ENCODE results near the gene CRIM1.
A peak's percentile ranks its signal among the peaks of the same experiment; 100 is the strongest.

CRIM1 gene

DNA sequence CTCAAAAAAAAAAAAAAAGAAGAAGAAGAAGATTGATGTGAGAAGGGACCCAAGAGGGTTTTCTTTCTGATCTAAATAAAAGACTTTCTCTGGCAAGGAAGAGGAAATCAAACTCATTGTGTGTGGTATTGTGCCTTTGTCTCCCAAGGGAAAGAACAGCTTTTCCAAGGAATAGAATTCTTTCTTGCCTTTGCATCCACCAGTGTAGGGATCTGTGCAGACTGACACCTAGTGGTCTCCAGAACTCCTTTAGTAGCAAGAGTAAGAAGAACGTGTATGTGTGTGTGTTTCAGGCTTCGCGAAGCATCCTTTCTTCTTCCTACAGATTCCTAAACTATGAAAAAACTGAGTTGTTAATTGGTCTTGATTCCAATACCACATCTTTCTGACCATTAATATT, 33.5 kb upstream of the CRIM1 start:
- no peaks in the 10 kb centered on the region for H3K9me2 ChIP-seq (replicated peaks; ENCODE audit: insufficient read depth, low read length)

DNA sequence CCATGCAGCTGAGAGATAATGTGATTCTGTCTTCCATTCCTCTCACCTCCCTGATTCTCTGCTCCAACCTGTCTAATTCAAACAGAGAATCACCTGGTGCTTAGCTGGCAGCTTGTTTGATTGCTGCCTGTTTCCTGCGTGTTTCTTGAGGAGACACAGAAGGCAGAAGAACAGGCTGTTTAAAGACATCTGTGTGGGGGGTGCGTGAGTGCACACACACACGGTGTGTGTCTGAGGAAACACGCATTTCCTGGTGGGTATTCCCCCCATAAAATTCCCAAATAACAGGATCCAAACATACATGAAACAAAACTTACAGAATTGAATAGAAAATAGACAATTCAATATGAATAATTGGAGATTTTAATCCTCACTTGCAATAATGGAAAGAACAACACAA, 29.3 kb upstream of the CRIM1 start:
- no peaks in the 10 kb centered on the region for H3K79me2 ChIP-seq (ENCODE audit: low read length)
- no peaks in the 10 kb centered on the region for H3K9me2 ChIP-seq (replicated peaks; ENCODE audit: insufficient read depth, low read length)
- H2AFZ ChIP-seq (ENCODE audit: low read length), result no peak overlapping the region
- no peaks in the 10 kb centered on the region for H4K20me1 ChIP-seq (ENCODE audit: insufficient read depth, low read length)
- no peaks in the 10 kb centered on the region for H3K4me1 ChIP-seq (ENCODE audit: low read length)
- no peaks in the 10 kb centered on the region for H3K9me3 ChIP-seq (replicated peaks; ENCODE audit: insufficient read depth, low read length)
- no peaks in the 10 kb centered on the region for H3K27me3 ChIP-seq (replicated peaks; ENCODE audit: insufficient read depth, low read length)
- H3F3A ChIP-seq (ENCODE audit: insufficient read depth, low read length), result no peaks in the 10 kb centered on the region
- DNase-seq, result no peak
- H3K27ac ChIP-seq (ENCODE audit: low read length), result no peak overlapping the region
- no peak overlapping the region for H3K9ac ChIP-seq (ENCODE audit: low read length)
- no peaks in the 10 kb centered on the region for H3K36me3 ChIP-seq (replicated peaks; ENCODE audit: insufficient read depth, low read length)
- H3K4me3 ChIP-seq (ENCODE audit: low read length), result no peak overlapping the region
- H3K4me2 ChIP-seq (ENCODE audit: low read depth, low read length), result no peak overlapping the region
- TF ChIP-seq EZH2phosphoT487 (IDR thresholded peaks at IDR 0.05; ENCODE audit: low read length) (no peak), EZH2 (optimal IDR thresholded peaks at IDR 0.05; ENCODE audit: low read depth, low read length) (no peak)
- TF ChIP-seq, protein P1, sequence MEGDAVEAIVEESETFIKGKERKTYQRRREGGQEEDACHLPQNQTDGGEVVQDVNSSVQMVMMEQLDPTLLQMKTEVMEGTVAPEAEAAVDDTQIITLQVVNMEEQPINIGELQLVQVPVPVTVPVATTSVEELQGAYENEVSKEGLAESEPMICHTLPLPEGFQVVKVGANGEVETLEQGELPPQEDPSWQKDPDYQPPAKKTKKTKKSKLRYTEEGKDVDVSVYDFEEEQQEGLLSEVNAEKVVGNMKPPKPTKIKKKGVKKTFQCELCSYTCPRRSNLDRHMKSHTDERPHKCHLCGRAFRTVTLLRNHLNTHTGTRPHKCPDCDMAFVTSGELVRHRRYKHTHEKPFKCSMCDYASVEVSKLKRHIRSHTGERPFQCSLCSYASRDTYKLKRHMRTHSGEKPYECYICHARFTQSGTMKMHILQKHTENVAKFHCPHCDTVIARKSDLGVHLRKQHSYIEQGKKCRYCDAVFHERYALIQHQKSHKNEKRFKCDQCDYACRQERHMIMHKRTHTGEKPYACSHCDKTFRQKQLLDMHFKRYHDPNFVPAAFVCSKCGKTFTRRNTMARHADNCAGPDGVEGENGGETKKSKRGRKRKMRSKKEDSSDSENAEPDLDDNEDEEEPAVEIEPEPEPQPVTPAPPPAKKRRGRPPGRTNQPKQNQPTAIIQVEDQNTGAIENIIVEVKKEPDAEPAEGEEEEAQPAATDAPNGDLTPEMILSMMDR (IDR thresholded peaks at IDR 0.05; ENCODE audit: low read length), result no peak

More for the DNA sequence above, 33.5 kb upstream of the CRIM1 start:
- no peak overlapping the region for H3K4me3 ChIP-seq (ENCODE audit: low read length)
- DNase-seq, result no peak
- H3K79me2 ChIP-seq (ENCODE audit: low read length), result no peaks in the 10 kb centered on the region
- no peak overlapping the region for H2AFZ ChIP-seq (ENCODE audit: low read length)
- H3F3A ChIP-seq (ENCODE audit: insufficient read depth, low read length), result no peaks in the 10 kb centered on the region
- no peak overlapping the region for H3K27ac ChIP-seq (ENCODE audit: low read length)
- no peaks in the 10 kb centered on the region for H3K36me3 ChIP-seq (replicated peaks; ENCODE audit: insufficient read depth, low read length)
- no peaks in the 10 kb centered on the region for H3K9me3 ChIP-seq (replicated peaks; ENCODE audit: insufficient read depth, low read length)
- no peak for TF ChIP-seq EZH2phosphoT487 (IDR thresholded peaks at IDR 0.05; ENCODE audit: low read length)
- TF ChIP-seq, protein P1 (IDR thresholded peaks at IDR 0.05; ENCODE audit: low read length), result peak; percentile 27
- peaks cover 12% of the 10 kb centered on the region for H3K4me1 ChIP-seq (ENCODE audit: low read length)
- no peak overlapping the region for H3K9ac ChIP-seq (ENCODE audit: low read length)
- no peak overlapping the region for H3K4me2 ChIP-seq (ENCODE audit: low read depth, low read length)
- no peaks in the 10 kb centered on the region for H3K27me3 ChIP-seq (replicated peaks; ENCODE audit: insufficient read depth, low read length)
- H4K20me1 ChIP-seq (ENCODE audit: insufficient read depth, low read length), result no peaks in the 10 kb centered on the region

DNA sequence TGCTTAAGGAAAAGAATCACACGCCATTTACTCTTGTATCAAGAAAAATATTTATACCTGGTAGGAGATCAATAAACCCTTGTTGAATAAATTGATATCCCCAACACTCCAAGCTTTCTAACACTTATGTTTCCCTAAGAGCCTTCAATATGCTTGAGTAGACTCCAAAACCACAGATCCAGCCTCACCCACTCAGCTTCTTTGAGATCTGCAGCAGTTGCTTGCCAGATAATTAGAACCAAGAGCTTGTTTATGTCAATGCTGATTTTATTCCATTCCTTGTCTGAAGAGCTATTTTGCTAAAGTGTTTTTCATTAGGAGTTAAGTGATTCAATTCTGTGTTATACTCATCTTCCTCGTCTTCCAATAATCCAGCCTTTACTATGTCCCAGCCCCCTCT, 26.3 kb upstream of the CRIM1 start:
- Histone ChIP-seq H3K9ac (ENCODE audit: low read length) (no peak overlapping the region), H4K20me1 (ENCODE audit: insufficient read depth, low read length) (no peaks in the 10 kb centered on the region), H3K9me2 (replicated peaks; ENCODE audit: insufficient read depth, low read length) (no peaks in the 10 kb centered on the region), H3K79me2 (ENCODE audit: low read length) (no peaks in the 10 kb centered on the region), H3K27me3 (replicated peaks; ENCODE audit: insufficient read depth, low read length) (no peaks in the 10 kb centered on the region), H3K4me3 (ENCODE audit: low read length) (no peak overlapping the region), H3K9me3 (replicated peaks; ENCODE audit: insufficient read depth, low read length) (no peaks in the 10 kb centered on the region), H3K4me1 (ENCODE audit: low read length) (no peaks in the 10 kb centered on the region), H3K36me3 (replicated peaks; ENCODE audit: insufficient read depth, low read length) (no peaks in the 10 kb centered on the region), H3K27ac (ENCODE audit: low read length) (no peak overlapping the region), H3F3A (ENCODE audit: insufficient read depth, low read length) (no peaks in the 10 kb centered on the region), H3K4me2 (ENCODE audit: low read depth, low read length) (no peak overlapping the region), H2AFZ (ENCODE audit: low read length) (no peak overlapping the region)
- TF ChIP-seq EZH2 (optimal IDR thresholded peaks at IDR 0.05; ENCODE audit: low read depth, low read length) (no peak), EZH2phosphoT487 (IDR thresholded peaks at IDR 0.05; ENCODE audit: low read length) (no peak)
- TF ChIP-seq, protein P1 (IDR thresholded peaks at IDR 0.05; ENCODE audit: low read length), result no peak
- no peak for DNase-seq
